AG20443 (cell line): ENCODE measurements around the gene UBE2E2.

Source experiments
- DNase-seq: peaks from one replicate; pipeline ENCODE4 v3.0.0; 2012; ENCODE audit warnings: low spot score, mixed read lengths

UBE2E2 gene

GRCh38 chr3:23193831-23194230 lies 9.3 kb upstream of the UBE2E2 start:
- DNase-seq, result no peak

DNA sequence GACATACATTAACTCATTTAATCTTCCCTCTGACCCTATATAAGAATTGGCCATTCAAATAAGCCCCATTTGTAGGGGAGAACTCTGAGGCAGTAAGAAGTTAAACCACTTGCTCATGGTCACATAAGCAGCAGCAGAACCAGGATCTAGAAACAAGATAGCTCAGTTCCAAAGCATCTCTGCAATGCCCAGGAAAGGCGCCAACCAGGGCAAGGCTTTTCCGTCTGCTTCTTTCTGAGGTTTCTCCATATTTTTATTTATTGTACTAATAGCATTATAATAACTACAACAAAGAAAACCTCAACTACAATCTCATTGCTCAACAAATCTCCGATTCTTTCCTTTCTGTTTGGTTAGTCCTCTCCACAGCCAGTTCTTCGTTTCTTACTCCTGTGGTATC lies 4.3 kb upstream of the UBE2E2 start:
- DNase-seq, result peak; percentile 71

GRCh38 chr3:23199649-23200048 lies 3.5 kb upstream of the UBE2E2 start:
- no peak for DNase-seq

- no peak for DNase-seq
Measured at GRCh38 chr3:23201154-23201838, 1.8 kb upstream of the UBE2E2 start.

DNA sequence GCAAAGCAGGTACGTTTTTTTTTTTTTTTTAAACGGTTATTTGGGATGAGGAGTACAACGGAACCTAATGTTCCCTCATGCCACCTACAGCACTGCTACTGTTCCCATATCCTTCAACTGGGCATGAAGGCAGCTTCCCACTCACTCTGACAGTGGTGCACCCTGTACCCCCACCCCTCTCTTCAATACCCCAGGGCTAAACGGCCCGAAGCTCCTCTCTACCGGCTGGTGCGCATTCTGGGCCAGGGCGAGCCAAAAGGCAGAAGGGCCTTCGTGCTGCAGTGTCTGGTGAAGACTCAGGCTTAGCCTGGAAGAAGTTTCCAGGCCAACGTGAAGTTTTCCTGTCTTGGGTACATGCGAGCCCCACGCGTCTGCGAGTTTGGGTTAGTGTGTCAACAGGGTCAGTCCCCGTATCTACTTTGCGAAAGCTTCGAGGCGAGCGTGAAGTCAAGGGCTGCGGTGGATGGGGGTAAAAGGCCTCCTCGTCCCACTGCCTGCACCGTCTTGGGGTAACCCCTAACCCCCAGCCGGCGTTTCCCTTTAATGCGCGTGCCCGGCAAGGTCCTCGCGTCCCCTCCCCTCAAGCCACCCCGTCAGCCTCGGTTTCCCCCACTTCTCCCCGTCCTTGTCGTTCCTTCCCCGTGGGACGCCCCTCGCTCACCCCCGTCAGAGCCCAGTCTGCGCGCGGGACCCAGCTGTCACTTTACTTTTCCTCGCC lies 765 bp upstream of the UBE2E2 start:
- DNase-seq, result no peak

DNA sequence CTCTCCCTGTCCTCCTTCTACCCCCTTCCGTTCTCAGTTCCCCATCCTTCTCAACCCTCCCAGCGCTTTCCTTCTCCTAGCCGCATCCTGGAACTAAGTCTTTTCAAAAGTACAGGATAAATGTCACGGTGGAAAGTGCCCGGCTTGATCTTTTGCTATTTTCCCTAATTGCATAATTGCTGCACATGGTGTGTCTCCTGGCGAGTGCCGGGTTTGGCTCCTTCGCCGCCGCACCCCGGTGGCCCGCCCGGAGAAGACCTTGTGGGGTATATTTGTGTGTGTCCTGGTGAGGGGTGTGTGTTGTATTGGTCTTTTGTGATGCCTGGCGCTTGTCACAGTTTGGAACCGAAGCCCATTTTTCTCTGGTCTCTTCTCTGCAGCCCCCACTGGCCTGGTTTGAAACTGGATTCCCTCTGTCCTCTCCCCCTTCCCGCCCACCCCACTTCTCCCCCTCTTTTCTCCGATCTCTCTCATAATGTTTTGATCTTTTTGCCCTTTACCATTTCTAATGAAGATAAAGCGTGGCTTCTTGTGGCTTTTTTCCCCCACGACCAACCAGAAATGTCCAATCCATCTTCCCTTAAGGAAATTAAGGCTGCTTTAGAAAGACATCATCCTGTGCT lies 692 bp downstream of the UBE2E2 start:
- peak; percentile 41 for DNase-seq

GRCh38 chr3:23206366-23206765 lies 3.2 kb downstream of the UBE2E2 start:
- DNase-seq, result no peak

- no peak for DNase-seq
Measured at GRCh38 chr3:23209103-23209502, 6.0 kb downstream of the UBE2E2 start.

DNA sequence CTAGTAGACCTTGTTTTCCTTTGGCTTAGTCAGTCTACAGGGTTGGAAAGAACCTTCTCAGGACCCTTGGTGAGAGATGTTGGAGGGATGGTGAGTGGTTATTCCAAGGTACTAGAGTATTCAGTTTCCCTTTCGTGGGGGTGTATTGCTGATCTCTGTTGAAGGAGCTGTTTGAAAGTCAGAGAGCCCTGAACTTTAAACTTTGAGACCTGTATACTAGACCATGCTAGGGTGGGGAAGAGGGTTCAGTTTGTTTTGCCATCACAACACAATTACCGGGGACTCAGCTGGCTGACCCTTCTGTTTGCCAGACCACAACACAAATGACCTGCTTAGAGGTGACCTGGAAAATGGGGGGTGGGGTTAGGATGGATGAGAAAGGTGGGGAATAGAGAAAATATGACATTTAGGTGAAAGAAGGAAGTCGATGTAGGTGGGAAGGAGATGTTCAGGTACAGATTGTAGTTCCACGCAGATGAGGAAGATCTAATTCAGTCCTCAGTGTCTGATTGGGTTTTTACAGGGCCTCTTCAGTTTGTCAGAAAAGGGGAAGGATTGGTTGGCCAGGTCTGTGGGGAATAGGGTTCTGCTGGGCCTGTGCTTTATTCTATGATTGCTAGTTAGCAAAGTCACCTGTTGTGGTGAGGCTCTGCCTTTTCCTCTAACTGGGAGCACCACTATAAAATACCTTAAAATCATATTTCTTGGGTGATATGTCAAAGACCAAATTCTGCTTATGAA lies 6.8 kb downstream of the UBE2E2 start:
- DNase-seq, result no peak

DNA sequence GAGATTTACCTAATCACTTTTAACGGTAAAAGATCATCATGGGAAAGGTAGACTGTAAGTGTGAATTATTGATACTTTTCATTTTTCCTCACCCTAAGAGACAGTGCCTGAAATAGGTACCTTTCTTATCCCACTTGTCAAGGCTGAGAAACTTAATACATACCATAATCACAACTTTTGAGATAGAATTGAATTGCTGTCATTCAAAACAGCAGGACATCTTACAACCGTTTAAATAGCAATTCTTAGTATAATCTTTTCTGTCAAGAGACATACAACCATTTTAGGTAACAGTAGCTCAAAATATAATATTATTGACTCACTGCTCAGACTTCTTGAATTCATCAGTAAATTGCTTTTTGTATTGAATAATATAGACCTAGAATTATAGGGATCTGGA lies 10.7 kb downstream of the UBE2E2 start:
- no peak for DNase-seq

- no peak for DNase-seq
Measured at GRCh38 chr3:23217872-23218554, 14.9 kb downstream of the UBE2E2 start.

DNA sequence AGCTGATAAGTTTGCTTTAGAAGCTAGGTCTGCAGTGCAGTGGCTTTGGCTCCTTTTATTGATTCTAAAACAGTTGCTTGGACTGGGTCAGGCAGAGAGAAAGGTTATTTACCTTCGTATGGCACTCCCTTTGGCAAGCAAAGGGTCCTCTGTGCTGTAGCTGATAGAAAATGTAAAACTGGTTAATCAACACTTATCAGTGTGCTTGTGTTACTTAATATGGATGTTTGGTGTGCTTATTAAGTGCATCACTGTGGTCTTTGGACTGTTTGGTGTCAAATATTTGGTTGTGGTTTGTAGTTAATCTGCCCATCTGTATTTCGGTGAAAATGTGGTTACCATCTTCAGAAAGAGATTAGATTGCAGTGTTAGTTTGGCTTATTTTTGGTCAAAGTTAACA lies 16.0 kb downstream of the UBE2E2 start:
- no peak for DNase-seq

DNA sequence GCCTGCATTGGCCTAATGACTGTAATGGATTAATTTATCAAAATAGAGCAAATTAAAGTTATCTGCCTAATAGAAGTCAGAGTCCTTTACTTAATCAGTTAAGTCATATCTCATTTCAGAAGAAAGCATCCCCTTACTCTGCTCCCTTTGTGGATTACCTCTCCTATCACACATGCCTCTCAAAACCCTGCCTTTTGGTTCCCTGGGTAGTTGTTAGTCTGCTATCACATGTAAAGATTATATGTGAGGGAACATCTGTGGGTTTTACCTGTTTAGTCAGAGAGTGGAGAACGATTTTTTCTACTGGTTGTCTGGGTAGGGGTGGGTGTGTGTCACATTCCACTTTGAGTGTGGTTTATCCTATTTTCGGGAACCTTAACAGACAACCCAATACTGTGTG lies 16.4 kb downstream of the UBE2E2 start:
- DNase-seq, result no peak

DNA sequence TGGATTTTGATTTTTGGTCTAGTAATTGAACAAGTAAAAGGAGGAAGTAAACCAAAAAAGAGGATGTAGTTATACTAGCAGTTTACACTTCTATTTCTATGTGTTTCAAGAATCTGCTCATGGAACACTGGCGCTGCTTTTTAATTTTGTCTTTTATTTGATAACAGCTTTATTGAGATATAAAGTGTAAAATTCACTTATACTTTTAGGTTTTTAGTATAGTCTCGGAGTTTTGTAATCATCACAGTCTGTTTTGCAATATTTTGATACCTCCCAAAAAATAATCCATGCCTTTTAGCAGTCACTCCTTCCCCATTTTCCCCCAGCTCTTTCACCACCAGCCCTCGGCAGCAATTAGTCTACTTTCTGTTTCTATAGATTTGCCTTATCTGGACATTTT lies 18.0 kb downstream of the UBE2E2 start:
- DNase-seq, result no peak

DNA sequence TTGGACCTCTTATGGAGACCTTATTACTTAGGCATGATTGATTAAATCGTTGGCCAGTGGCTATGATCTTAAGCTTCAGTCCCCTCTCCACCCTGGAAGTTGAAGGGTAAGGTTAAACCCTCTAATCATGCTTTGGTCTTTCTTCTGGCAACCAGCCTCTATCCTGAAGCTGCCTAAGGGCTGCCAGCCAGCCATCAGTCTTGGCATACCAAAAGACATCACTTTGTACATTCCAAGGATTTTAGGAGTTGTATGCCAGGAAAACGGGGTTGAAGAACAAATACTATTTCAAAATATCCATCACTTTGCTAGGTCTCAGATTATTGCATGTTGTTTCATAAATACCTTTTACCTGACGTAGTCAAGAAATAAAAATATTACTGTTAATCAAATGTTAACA lies 28.9 kb downstream of the UBE2E2 start:
- peak; percentile 17 for DNase-seq

DNA sequence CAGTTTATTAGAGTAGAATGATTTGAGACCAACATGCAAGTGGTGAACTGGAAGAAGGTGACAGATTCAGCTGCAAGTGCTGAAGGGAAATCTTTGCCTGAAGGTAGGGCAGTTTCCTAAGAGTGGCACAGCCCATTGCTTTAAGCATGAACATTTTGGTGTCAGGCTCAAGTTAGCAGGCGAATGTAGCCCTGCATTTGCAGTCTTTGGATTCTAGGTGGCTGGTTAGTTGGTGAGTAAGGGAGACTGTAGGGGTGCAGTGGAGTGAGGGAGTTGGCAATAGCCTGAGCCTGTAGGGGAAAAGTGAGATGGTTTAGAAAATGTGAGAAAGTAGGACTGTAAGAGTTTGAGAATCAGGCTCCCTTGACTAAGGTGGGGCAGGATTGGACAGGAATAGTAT lies 29.7 kb downstream of the UBE2E2 start:
- DNase-seq, result no peak

GRCh38 chr3:23235264-23235663 lies 32.1 kb downstream of the UBE2E2 start:
- no peak for DNase-seq

DNA sequence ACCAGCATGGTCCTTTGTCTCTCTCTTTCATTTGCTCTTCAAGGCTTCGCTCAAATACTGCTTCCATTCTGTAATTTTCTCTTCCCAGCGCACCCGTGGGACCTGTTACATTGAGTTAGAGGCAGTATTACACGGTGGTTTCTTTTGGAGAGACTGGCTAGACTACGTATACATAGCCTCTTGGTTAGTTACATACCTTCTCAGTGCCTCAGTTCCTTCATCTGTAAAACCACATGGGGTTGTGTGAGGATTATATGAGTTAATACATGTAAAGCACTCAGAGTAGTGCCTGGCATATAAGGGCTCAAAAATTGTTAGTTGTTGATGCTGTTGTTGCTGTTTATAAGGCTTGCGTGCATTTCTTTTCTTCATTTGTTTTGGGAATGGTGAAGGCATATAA lies 33.8 kb downstream of the UBE2E2 start:
- no peak for DNase-seq

GRCh38 chr3:23238156-23238555 lies 35.0 kb downstream of the UBE2E2 start:
- no peak for DNase-seq

DNA sequence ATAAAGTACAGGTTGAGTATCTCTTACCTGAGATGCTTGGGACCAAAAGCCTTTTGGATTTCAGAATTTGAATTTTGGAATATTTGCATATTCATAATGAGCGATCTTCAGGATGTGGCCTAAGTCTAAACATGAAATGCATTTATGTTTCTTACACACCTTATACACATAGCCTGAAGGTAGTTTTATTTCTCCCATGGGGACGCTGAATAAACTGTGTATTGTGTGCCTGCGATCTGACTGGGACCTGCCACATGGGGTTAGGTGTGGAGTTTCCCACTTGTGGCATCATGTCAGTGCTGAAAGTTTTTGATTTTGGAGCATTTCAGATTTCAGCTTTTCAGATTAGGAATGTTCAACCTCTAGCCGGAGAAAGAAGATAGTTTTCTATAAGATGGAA lies 35.5 kb downstream of the UBE2E2 start:
- DNase-seq, result no peak

DNA sequence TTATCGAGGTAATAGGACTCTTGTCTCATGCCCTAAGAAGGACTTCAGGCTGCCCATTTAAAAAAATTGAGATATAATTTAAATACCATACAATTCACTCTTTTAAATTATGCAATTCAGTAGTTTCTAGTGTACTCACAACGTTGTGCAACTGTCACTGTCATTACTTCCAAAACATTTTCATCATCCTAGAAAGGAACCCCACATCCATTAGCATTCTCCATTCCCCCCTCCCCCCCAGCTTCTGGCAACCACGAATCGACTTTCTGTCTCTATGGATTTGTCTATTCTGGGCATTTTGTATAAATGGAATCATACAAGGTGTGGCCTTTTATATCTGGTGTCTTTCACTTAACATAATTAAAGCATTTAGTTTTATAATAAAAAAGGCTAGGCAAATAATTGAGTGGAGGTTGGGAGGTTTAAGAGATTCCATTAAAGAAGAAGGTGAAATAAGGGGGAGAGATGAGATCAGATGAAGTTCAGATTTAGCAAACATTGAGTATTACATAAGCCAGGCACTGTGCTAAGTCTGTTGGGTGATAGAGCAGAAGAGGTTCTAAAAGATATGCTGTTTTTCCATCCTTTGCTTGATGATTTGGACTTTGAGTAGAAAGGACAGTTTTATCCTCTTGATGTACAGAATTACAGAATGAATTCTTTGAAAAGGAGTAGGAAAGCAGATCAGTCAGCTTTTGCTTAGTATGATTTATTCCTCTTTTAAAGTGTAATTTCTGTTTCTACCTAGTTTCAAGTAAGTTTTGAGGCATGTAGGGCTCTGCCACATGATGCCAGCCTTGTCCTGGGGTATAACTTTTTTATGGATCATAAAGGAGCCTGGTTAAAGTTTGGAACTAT lies 36.3 kb downstream of the UBE2E2 start:
- DNase-seq, result no peak
